HPDE6-E6E7 (cell line): ENCODE measurements around the gene SEMA4B.
"Not testable (repeated sequence)": the region's sequence is repeated elsewhere in the genome, so short reads cannot be mapped to it uniquely, and the experiment has no call there.

Experiments
- DNase-seq: peaks from one replicate; pipeline ENCODE4 v3.0.0; 2011; ENCODE audit warnings: missing footprints; ENCODE audit errors: extremely low spot score

The SEMA4B gene

GRCh38 chr15:90261811-90262210 is 60.7 kb downstream of the SEMA4B start:
- peak; percentile 60 for DNase-seq

GRCh38 chr15:90262426-90262825 is 61.3 kb downstream of the SEMA4B start:
- DNase-seq: no peak

GRCh38 chr15:90264671-90265070 is 63.5 kb downstream of the SEMA4B start:
- DNase-seq: no peak

- peak; percentile 79 for DNase-seq
Observed at GRCh38 chr15:90265271-90266060, 64.3 kb downstream of the SEMA4B start, which contains the start of gene NGRN. Gene NGRN, plus strand, starts transcription at chr15:90265672. Its CDS starts 41 bp downstream, at chr15:90265713.

- DNase-seq: no peak
Observed at GRCh38 chr15:90266061-90266431, 64.9 kb downstream of the SEMA4B start.

GRCh38 chr15:90266485-90266884 is 65.4 kb downstream of the SEMA4B start:
- DNase-seq: no peak

- no peak for DNase-seq
Observed at GRCh38 chr15:90268415-90268814, 67.3 kb downstream of the SEMA4B start.

GRCh38 chr15:90270502-90271150 is 69.5 kb downstream of the SEMA4B start:
- DNase-seq: no peak

GRCh38 chr15:90271459-90272166 is 70.5 kb downstream of the SEMA4B start:
- no peak for DNase-seq

- not testable (repeated sequence) for DNase-seq
Observed at GRCh38 chr15:90278467-90278866, 77.3 kb downstream of the SEMA4B start.
